ENCODE data around the gene SLC6A18. TPM values are rescaled to one million over a fixed set of nuclear protein-coding genes. Genes with fewer than 3 reads are reported as not detected.

Gene SLC6A18
- total RNA-seq, 2 donors from 2014 or later, result not detected

- DNase-seq (ENCODE audit: low spot score), result no peak
Measured at GRCh38 chr5:1213508-1214162, 11.5 kb upstream of the SLC6A18 start.

DNA sequence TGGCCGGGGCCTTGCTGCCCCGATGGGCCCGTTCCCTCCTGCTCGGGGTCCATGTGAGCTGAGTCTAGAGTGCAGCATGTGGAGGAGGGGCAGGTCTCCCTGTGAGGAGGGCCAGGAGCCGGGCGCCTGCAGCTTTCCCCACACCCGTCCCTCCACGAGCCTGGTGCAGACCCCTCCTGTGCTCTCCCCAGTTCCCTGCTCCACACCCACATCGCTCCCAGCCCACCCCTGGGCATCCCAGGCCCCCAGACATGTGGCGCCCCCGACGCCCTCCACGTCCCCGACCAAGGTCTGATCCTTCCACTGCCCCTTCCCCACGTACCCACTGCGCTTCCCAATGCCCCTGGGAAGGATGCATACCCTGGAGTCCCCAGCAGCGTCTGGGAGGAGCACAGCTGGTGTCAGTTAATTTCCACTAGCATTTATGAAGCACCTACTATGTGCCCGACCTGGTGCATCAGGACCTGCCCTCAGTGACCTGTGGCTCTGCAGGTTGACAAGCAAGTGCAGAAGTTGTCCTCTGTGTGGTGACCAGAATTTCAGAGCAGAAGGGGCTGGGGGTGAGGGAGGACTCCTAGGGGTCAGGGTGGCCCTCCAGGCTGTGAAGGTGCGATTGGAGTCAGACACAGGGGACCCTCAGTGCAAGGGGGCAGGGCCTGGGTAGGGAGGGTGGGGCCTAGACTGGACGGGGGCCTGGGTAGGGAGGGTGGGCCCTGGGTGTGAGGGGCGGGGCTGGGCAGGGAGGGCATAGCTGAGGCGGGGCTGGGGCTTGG, 10.8 kb upstream of the SLC6A18 start:
- no peaks in the 10 kb centered on the region for H3K27me3 ChIP-seq
- TF ChIP-seq, protein P1, sequence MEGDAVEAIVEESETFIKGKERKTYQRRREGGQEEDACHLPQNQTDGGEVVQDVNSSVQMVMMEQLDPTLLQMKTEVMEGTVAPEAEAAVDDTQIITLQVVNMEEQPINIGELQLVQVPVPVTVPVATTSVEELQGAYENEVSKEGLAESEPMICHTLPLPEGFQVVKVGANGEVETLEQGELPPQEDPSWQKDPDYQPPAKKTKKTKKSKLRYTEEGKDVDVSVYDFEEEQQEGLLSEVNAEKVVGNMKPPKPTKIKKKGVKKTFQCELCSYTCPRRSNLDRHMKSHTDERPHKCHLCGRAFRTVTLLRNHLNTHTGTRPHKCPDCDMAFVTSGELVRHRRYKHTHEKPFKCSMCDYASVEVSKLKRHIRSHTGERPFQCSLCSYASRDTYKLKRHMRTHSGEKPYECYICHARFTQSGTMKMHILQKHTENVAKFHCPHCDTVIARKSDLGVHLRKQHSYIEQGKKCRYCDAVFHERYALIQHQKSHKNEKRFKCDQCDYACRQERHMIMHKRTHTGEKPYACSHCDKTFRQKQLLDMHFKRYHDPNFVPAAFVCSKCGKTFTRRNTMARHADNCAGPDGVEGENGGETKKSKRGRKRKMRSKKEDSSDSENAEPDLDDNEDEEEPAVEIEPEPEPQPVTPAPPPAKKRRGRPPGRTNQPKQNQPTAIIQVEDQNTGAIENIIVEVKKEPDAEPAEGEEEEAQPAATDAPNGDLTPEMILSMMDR (IDR thresholded peaks at IDR 0.05), result no peak
- peaks cover 0 to 4% of the 10 kb centered on the region in 2 donors for H3K9me3 ChIP-seq
- H3K27ac ChIP-seq, result no peak overlapping the region
- no peaks in the 10 kb centered on the region for H3K4me1 ChIP-seq
- no peaks in the 10 kb centered on the region for H3K36me3 ChIP-seq
- DNase-seq (ENCODE audit: low spot score), result no peak
- no peak overlapping the region for H3K4me3 ChIP-seq

More at GRCh38 chr5:1213508-1214162, 11.5 kb upstream of the SLC6A18 start:
- Histone ChIP-seq H3K4me3 (no peak overlapping the region), H3K9me3 (peaks cover 0 to 4% of the 10 kb centered on the region in 2 donors), H3K27ac (no peak overlapping the region), H3K36me3 (no peaks in the 10 kb centered on the region), H3K4me1 (no peaks in the 10 kb centered on the region), H3K27me3 (no peaks in the 10 kb centered on the region)
- TF ChIP-seq, protein P1 (IDR thresholded peaks at IDR 0.05), result no peak

DNA sequence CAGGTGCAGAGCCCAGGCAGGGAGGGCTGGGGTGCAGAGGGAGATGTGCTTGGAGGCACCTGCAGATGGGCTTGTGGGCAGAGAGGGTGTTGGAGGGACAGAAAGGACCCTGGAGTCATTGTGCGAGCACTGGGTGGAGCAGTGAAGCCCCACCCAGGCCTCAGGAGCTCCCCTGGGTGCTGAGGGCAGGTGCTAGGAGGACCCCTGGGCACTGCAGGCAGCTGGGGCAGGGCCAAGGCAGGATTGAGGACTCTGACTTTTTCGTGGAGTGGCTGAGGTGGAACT, 10.3 kb upstream of the SLC6A18 start:
- Histone ChIP-seq H3K27ac (no peak overlapping the region), H3K27me3 (no peaks in the 10 kb centered on the region), H3K36me3 (no peaks in the 10 kb centered on the region), H3K4me1 (no peaks in the 10 kb centered on the region), H3K9me3 (peaks cover 0 to 4% of the 10 kb centered on the region in 2 donors), H3K4me3 (no peak overlapping the region)
- no peak for DNase-seq (ENCODE audit: low spot score)
- TF ChIP-seq, protein P1 (IDR thresholded peaks at IDR 0.05), result no peak

GRCh38 chr5:1215320-1216096, 9.7 kb upstream of the SLC6A18 start:
- Histone ChIP-seq H3K27ac (no peak overlapping the region), H3K36me3 (no peaks in the 10 kb centered on the region), H3K4me3 (no peak overlapping the region), H3K4me1 (no peaks in the 10 kb centered on the region), H3K9me3 (peaks cover 0 to 4% of the 10 kb centered on the region in 2 donors), H3K27me3 (no peaks in the 10 kb centered on the region)
- TF ChIP-seq, protein P1 (IDR thresholded peaks at IDR 0.05), result no peak
- no peak for DNase-seq (ENCODE audit: low spot score)

GRCh38 chr5:1216211-1216917, 8.8 kb upstream of the SLC6A18 start:
- DNase-seq (ENCODE audit: low spot score), result no peak

More at GRCh38 chr5:1216211-1216917, 8.8 kb upstream of the SLC6A18 start:
- Histone ChIP-seq H3K4me3 (no peak overlapping the region), H3K4me1 (no peaks in the 10 kb centered on the region), H3K27ac (no peak overlapping the region), H3K36me3 (no peaks in the 10 kb centered on the region), H3K9me3 (peaks cover 0 to 4% of the 10 kb centered on the region in 2 donors), H3K27me3 (no peaks in the 10 kb centered on the region)
- TF ChIP-seq, protein P1 (IDR thresholded peaks at IDR 0.05), result no peak
